GM12878 (cell line): ENCODE data around the gene GARRE1. TPM values are rescaled to one million over a fixed set of nuclear protein-coding genes. Genes with fewer than 3 reads are reported as not detected.

Experiments
- ATAC-seq: fragments of 200-7000 bp; cut with Tn5 transposase; 3 replicates; pipeline ENCODE4 v1.9.1; 2020; ENCODE audit warnings: mild to moderate bottlenecking, moderate library complexity
- BruUV-seq: library from RNA; stranded (reverse); fragments of 400-500 nt; replicated peaks from 2 replicates; lab custom pipeline; 2021; lab: Mats Ljungman, UMichigan
- CTCF ChIA-PET: fragments of 300-600 bp; sonication (Branson Sonifier 250); formaldehyde crosslinking; extraction: SDS; loops from one replicate; lab custom pipeline; 2021; ENCODE audit warnings: inconsistent platforms; lab: Yijun Ruan, JAX
- POLR2A ChIA-PET: fragments of 350-600 bp; formaldehyde crosslinking; extraction: SDS; loops from one replicate; lab custom pipeline; 2021; ENCODE audit warnings: inconsistent platforms; lab: Charles Lee
- RAD21 ChIA-PET: fragments of 300-600 bp; sonication (Branson Sonifier 250); formaldehyde crosslinking; loops from one replicate; lab custom pipeline; 2023; ENCODE audit warnings: antibody characterized with exemption; ENCODE audit not compliant: unreplicated experiment; lab: Charles Lee
- SMC1A ChIA-PET: fragments of 300-600 bp; sonication (Branson Sonifier 250); formaldehyde crosslinking; loops from one replicate; lab custom pipeline; 2023; ENCODE audit not compliant: unreplicated experiment, uncharacterized antibody; lab: Charles Lee
- DNase-seq: peaks from one replicate; pipeline ENCODE4 v3.0.0-alpha.2; 2011; ENCODE audit warnings: low read depth, low spot score
- FAIRE-seq: peaks from 3 replicates; lab custom pipeline; 2011; peaks lifted over from hg19 to GRCh38; lab: Jason Lieb, UNC
- H2AFZ ChIP-seq: 2 replicates; pipeline ENCODE4 v1.6.0; 2011; ENCODE audit warnings: low read depth, low read length, control low read depth; ENCODE audit not compliant: control insufficient read depth
- H3K27ac ChIP-seq: 2 replicates; pipeline ENCODE4 v1.5.1; 2011; ENCODE audit warnings: control low read depth; ENCODE audit not compliant: control insufficient read depth, insufficient read depth
- H3K27me3 ChIP-seq, 2 experiments: replicated peaks in 1 of 2; 2 replicates each; pipeline versions ENCODE4 v1.6.0 to v1.6.1; 2011; ENCODE audit warnings: low read length in 1 of 2; ENCODE audit not compliant: control insufficient read depth in 2 of 2, insufficient read depth in 2 of 2
- H3K36me3 ChIP-seq, 2 experiments: 2 replicates each; pipeline ENCODE4 v1.5.1; 2011; ENCODE audit warnings: low read length in 1 of 2; ENCODE audit not compliant: control insufficient read depth in 2 of 2, insufficient read depth in 2 of 2
- H3K4me1 ChIP-seq: 2 replicates; pipeline ENCODE4 v1.6.1; 2011; ENCODE audit warnings: mild to moderate bottlenecking, low read length, moderate library complexity, mixed read lengths; ENCODE audit not compliant: control insufficient read depth, insufficient read depth
- H3K4me2 ChIP-seq: 2 replicates; pipeline ENCODE4 v1.6.0; 2011; ENCODE audit warnings: control low read depth; ENCODE audit not compliant: control insufficient read depth, insufficient read depth
- H3K4me3 ChIP-seq: fragments of 200-600 bp; sonication (generic); 2 replicates; pipeline ENCODE4 v1.5.1; 2016
- H3K79me2 ChIP-seq: 2 replicates; pipeline ENCODE4 v1.6.0; 2011; ENCODE audit warnings: low read length; ENCODE audit not compliant: control insufficient read depth, insufficient read depth
- H3K9ac ChIP-seq: 2 replicates; pipeline ENCODE4 v1.8.0; 2011; ENCODE audit warnings: low read length, control low read depth, mixed read lengths; ENCODE audit not compliant: control insufficient read depth, insufficient read depth
- H3K9me3 ChIP-seq: replicated peaks from 3 replicates; pipeline ENCODE4 v1.5.1; 2011; ENCODE audit warnings: mild to moderate bottlenecking, low read length; ENCODE audit not compliant: control insufficient read depth, insufficient read depth
- H4K20me1 ChIP-seq: 2 replicates; pipeline ENCODE4 v1.6.0; 2011; ENCODE audit not compliant: control insufficient read depth, insufficient read depth
- BCL11A ChIP-seq: IDR thresholded peaks from 2 replicates; pipeline ENCODE4 v1.6.1; 2011; ENCODE audit warnings: low read depth, low read length
- FOS ChIP-seq: IDR thresholded peaks from 3 replicates; pipeline ENCODE4 v1.6.1; 2011; ENCODE audit warnings: borderline replicate concordance; ENCODE audit not compliant: insufficient read length; ENCODE audit errors: extremely low read depth
- GABPA ChIP-seq: IDR thresholded peaks from 2 replicates; pipeline ENCODE4 v1.6.1; 2014; ENCODE audit warnings: antibody characterized with exemption, low read depth, mild to moderate bottlenecking, inconsistent platforms
- GATAD2B ChIP-seq: fragments of 450-650 bp; conservative IDR thresholded peaks from 2 replicates; pipeline ENCODE4 v1.6.1; 2017; ENCODE audit warnings: low read depth, mild to moderate bottlenecking, moderate library complexity
- NFYA ChIP-seq: IDR thresholded peaks from 2 replicates; pipeline ENCODE4 v1.6.1; 2011; ENCODE audit warnings: low read depth, mild to moderate bottlenecking, low read length, improper control_type of control experiment, borderline replicate concordance
- NRF1 ChIP-seq: conservative IDR thresholded peaks from 2 replicates; pipeline ENCODE4 v1.6.1; 2011; ENCODE audit warnings: mild to moderate bottlenecking, low read depth, low read length, improper control_type of control experiment
- POLR2A ChIP-seq: IDR thresholded peaks from 2 replicates; pipeline ENCODE4 v1.6.1; 2011; ENCODE audit warnings: low read depth, mild to moderate bottlenecking, low read length
- SPI1 ChIP-seq: IDR thresholded peaks from 2 replicates; pipeline ENCODE4 v1.6.1; 2011; ENCODE audit warnings: low read depth, mild to moderate bottlenecking, low read length, moderate library complexity, borderline replicate concordance; ENCODE audit not compliant: insufficient read depth
- TCF3 ChIP-seq: IDR thresholded peaks from 2 replicates; pipeline ENCODE4 v1.6.1; 2012; ENCODE audit warnings: low read depth, mild to moderate bottlenecking, low read length, borderline replicate concordance; ENCODE audit not compliant: insufficient read depth
- WGBS: methylation state at CpG from one replicate; pipeline ENCODE4 v1.1.6; 2016; ENCODE audit warnings: low lambda C conversion rate; ENCODE audit not compliant: insufficient replicate concordance, insufficient coverage; ENCODE audit errors: missing lambda C conversion rate; 5-methylcytosine and 5-hydroxymethylcytosine counted together
- in situ Hi-C: fragments of 300-500 bp; cut with MboI; formaldehyde crosslinking; loops from 9 replicates; pipeline ENCODE4 v1.14.3; 2018; ENCODE audit warnings: mixed read lengths
- intact Hi-C: fragments of 100-400 bp; cut with micrococcal nuclease; formaldehyde crosslinking; loops from one replicate; pipeline ENCODE4 v1.14.2; 2022; ENCODE audit not compliant: unreplicated experiment
- polyA plus RNA-seq, 11 experiments: library from polyadenylated mRNA; depleted of rRNA in 4 of 11; unstranded in 6 of 11; stranded (reverse) in 5 of 11; fragments of >200 nt; fragmentation: Nextera tagmentation in 4 of 11; fragmentation: Illumina TruSeq in 1 of 11; extraction: Ambion mirVana in 4 of 11; extraction: Trizol in 1 of 11; gene quantifications; 1 replicate in 1 of 11; 2 replicates in 10 of 11; pipeline versions ENCODE4 v1.2.1 to v1.2.3, GENCODE V29; 2011 to 2016; ENCODE audit warnings: inconsistent platforms in 2 of 11, missing spikeins in 2 of 11, low read depth in 1 of 11
- total RNA-seq, 4 experiments: library from RNA; depleted of rRNA in 3 of 4; stranded (reverse); fragments of >200 nt in 3 of 4; fragmentation: Illumina TruSeq in 1 of 4; extraction: Trizol in 1 of 4; gene quantifications; 2 replicates each; pipeline versions ENCODE4 v1.2.1 to v1.2.3, GENCODE V29; 2013 to 2021
- TF ChIP-seq, protein P1 (sequence below): fragments of 450-650 bp; IDR thresholded peaks from 2 replicates; pipeline ENCODE4 v1.6.1; 2017; ENCODE audit warnings: borderline replicate concordance
- TF ChIP-seq, protein P2 (sequence below): fragments of 450-650 bp; IDR thresholded peaks from 2 replicates; pipeline ENCODE4 v1.6.1; 2017; ENCODE audit warnings: antibody characterized with exemption, mild to moderate bottlenecking, moderate library complexity
- TF ChIP-seq, protein P3 (sequence below): fragments of 450-650 bp; formaldehyde crosslinking; IDR thresholded peaks from 2 replicates; pipeline ENCODE4 v1.4.0; 2022; ENCODE audit warnings: mild to moderate bottlenecking, moderate library complexity

Gene GARRE1
- total and polyA plus RNA-seq, 10 of the 15 experiments (the other 5 are each of a cell fraction or from before 2014, with no cell fraction given): 1.1 to 9.4 (median 5.1) TPM

DNA sequence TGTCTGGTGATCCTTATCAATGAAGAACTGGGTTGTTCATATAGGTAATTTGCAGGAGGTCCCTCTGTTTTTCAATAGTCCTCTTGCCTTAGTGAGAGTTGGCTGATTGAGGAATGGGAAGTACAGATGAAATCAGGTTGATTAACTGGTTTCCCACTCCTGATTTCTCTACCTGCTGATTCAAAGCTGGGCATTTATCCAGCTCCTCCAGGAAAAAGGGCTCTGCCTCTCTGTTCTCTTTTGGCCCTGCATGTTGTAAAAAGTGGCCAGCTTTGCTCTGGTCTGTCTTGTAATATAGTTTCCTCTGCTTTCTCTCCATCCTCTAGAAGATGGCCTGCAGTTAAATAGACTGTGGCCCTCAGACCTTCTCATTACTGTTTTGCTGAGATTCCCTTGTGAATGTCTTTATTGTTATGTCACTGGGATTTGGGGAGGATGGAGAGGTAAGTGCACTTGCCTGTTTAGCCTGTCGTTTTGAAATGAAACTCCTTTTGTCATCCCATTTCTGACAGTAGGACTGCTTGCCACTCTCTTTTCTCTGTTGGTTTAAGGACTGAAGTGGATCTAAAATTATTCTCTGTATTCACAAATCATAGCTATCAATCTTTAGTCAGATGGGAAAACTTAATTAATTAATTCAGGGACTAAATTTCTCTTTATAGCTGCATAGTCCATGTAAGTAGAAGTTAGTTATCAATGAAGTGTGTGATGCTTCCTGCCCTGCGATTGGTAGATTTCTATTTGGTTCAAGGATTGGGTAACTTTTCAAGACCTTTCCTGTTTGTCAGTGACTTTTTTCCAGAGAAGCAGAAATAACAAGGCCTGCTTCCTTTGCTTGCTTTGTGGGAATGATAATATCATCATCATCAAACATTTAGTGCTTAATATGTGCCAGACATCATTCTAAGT is 28.5 kb downstream of the GARRE1 start (continued):
- TF ChIP-seq FOS (no peak), GATAD2B (no peak), NFYA (no peak), BCL11A (no peak)
- TF ChIP-seq, protein P1, sequence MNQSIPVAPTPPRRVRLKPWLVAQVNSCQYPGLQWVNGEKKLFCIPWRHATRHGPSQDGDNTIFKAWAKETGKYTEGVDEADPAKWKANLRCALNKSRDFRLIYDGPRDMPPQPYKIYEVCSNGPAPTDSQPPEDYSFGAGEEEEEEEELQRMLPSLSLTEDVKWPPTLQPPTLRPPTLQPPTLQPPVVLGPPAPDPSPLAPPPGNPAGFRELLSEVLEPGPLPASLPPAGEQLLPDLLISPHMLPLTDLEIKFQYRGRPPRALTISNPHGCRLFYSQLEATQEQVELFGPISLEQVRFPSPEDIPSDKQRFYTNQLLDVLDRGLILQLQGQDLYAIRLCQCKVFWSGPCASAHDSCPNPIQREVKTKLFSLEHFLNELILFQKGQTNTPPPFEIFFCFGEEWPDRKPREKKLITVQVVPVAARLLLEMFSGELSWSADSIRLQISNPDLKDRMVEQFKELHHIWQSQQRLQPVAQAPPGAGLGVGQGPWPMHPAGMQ: no peak
- TF ChIP-seq, all 136 proteins: peak for 0

DNA sequence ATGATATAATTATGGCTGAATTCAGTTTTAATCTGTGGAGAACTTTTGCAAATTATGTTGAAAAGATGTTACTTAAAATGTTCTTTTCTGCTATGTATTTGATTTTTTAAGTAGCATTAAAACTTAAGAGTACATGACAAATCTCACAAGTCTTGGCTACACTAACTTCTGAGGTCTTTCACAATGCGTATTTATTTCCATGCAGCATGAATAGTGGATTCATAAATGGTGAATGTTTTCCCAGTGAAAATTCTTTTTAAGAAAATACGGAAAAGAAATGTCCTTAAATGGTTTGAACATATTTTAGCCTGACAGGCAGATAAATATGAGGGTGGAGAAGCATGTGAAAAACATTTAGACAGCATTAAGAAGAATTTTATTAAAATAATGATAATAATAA is 30.2 kb downstream of the GARRE1 start:
- WGBS: 95% methylated on average over 2 of the region's 2 CpGs
- ChIA-PET CTCF (interaction anchor here (0.6 to 1.0 kb wide), 2 partner anchors 13 to 110 kb away, joined by 3 read pairs; no protein-coding TSS in a partner anchor), POLR2A (interaction anchor here (0.6 kb wide), 1 partner anchor 1616 kb away, joined by 7 read pairs; no protein-coding TSS in a partner anchor), RAD21 (no interaction called here), SMC1A (no interaction called here)
- Histone ChIP-seq H3K27ac (no peak overlapping the region), H3K4me3 (no peak overlapping the region), H3K27me3 (no peaks in the 10 kb centered on the region), H3K36me3 (no peaks in the 10 kb centered on the region), H3K79me2 (no peaks in the 10 kb centered on the region), H3K9ac (no peak overlapping the region), H4K20me1 (no peaks in the 10 kb centered on the region), H3K9me3 (no peaks in the 10 kb centered on the region), H2AFZ (no peak overlapping the region), H3K4me1 (no peaks in the 10 kb centered on the region), H3K4me2 (no peak overlapping the region)
- in situ Hi-C loops (no loop called here), intact Hi-C loops (no loop called here)
- FAIRE-seq (no peak), DNase-seq (no peak), ATAC-seq (no peak)
- BruUV-seq: no TSS peak
- TF ChIP-seq POLR2A (no peak), GABPA (no peak), NRF1 (no peak), TCF3 (no peak), SPI1 (no peak)
- TF ChIP-seq, protein P2, sequence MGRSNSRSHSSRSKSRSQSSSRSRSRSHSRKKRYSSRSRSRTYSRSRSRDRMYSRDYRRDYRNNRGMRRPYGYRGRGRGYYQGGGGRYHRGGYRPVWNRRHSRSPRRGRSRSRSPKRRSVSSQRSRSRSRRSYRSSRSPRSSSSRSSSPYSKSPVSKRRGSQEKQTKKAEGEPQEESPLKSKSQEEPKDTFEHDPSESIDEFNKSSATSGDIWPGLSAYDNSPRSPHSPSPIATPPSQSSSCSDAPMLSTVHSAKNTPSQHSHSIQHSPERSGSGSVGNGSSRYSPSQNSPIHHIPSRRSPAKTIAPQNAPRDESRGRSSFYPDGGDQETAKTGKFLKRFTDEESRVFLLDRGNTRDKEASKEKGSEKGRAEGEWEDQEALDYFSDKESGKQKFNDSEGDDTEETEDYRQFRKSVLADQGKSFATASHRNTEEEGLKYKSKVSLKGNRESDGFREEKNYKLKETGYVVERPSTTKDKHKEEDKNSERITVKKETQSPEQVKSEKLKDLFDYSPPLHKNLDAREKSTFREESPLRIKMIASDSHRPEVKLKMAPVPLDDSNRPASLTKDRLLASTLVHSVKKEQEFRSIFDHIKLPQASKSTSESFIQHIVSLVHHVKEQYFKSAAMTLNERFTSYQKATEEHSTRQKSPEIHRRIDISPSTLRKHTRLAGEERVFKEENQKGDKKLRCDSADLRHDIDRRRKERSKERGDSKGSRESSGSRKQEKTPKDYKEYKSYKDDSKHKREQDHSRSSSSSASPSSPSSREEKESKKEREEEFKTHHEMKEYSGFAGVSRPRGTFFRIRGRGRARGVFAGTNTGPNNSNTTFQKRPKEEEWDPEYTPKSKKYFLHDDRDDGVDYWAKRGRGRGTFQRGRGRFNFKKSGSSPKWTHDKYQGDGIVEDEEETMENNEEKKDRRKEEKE: no peak
- TF ChIP-seq, protein P3, sequence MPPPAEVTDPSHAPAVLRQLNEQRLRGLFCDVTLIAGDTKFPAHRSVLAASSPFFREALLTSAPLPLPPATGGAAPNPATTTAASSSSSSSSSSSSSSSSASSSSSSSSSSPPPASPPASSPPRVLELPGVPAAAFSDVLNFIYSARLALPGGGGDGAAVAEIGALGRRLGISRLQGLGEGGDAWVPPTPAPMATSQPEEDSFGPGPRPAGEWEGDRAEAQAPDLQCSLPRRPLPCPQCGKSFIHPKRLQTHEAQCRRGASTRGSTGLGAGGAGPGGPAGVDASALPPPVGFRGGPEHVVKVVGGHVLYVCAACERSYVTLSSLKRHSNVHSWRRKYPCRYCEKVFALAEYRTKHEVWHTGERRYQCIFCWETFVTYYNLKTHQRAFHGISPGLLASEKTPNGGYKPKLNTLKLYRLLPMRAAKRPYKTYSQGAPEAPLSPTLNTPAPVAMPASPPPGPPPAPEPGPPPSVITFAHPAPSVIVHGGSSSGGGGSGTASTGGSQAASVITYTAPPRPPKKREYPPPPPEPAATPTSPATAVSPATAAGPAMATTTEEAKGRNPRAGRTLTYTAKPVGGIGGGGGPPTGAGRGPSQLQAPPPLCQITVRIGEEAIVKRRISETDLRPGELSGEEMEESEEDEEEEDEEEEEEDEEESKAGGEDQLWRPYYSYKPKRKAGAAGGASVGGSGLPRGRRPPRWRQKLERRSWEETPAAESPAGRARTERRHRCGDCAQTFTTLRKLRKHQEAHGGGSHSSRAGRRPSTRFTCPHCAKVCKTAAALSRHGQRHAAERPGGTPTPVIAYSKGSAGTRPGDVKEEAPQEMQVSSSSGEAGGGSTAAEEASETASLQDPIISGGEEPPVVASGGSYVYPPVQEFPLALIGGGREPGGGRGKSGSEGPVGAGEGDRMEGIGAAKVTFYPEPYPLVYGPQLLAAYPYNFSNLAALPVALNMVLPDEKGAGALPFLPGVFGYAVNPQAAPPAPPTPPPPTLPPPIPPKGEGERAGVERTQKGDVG (CRISPR knock-in tag): no peak
